ENCODE data around the gene SLC25A10. TPM values are rescaled to one million over a fixed set of nuclear protein-coding genes. Genes with fewer than 3 reads are reported as not detected.

Gene SLC25A10
- total and polyA plus RNA-seq, 2 of the 8 experiments (the other 6 are each of a cell fraction or from before 2014, with no cell fraction given): 22.2 to 43.0 TPM

GRCh38 chr17:81690549-81690948, 21.5 kb upstream of the SLC25A10 start (continued):
- TF ChIP-seq CTCF (IDR thresholded peaks at IDR 0.05; ENCODE audit: control extremely low read depth in 1 of 3, insufficient read depth in 1 of 3, low read depth in 1 of 3, low read length in 3 of 3) (no peak), MAFK (IDR thresholded peaks at IDR 0.05; ENCODE audit: low read depth, low read length) (no peak), RNF2 (IDR thresholded peaks at IDR 0.05; ENCODE audit: borderline replicate concordance, low read depth, low read length, missing control alignments, poor library complexity, severe bottlenecking) (no peak)

Measured in H1 (cell line).